ENCODE data around the gene PDIA4. TPM values are rescaled to one million over a fixed set of nuclear protein-coding genes. Genes with fewer than 3 reads are reported as not detected.

The PDIA4 gene
- total RNA-seq, 4 donors from 2014 or later = 33.2 to 58.1 (median 42.8) TPM

- Histone ChIP-seq H3K36me3 (peaks cover 18 to 84% (median 72%) of the 10 kb centered on the region in 4 donors), H3K9me3 (no peaks in the 10 kb centered on the region), H3K27me3 (no peaks in the 10 kb centered on the region), H3K4me3 (no peak overlapping the region), H3K4me1 (peaks cover 0 to 10% (median 8%) of the 10 kb centered on the region in 4 donors), H3K27ac (replicated peaks in 1 of 4) (no peak overlapping the region)
- TF ChIP-seq EP300 (IDR thresholded peaks at IDR 0.05) (no peak), POLR2AphosphoS5 (IDR thresholded peaks at IDR 0.05) (peak in 1 of 2 donors; percentile 70), CTCF (IDR thresholded peaks at IDR 0.05) (peak; percentile 77 to 89 (median 88)), POLR2A (IDR thresholded peaks at IDR 0.05; ENCODE audit: low read depth) (no peak)
- intact Hi-C loops (cut with DNase I) = loop anchor here (1.0 to 2.0 kb wide), 2 partner anchors 62 to 85 kb away; partner anchors contain the start of gene ZNF786
- 95% methylated on average over 7 of the region's 20 CpGs for WGBS
- peak; percentile 94 for DNase-seq (ENCODE audit: extremely low spot score)
Measured at GRCh38 chr7:149005427-149006344, 22.6 kb downstream of the PDIA4 start.

GRCh38 chr7:149004405-149005370 is 23.6 kb downstream of the PDIA4 start:
- peaks cover 0 to 10% (median 8%) of the 10 kb centered on the region in 4 donors for H3K4me1 ChIP-seq
- peaks cover 18 to 74% (median 63%) of the 10 kb centered on the region in 4 donors for H3K36me3 ChIP-seq
- 78% methylated on average over 21 of the region's 28 CpGs for WGBS
- no peaks in the 10 kb centered on the region for H3K9me3 ChIP-seq
- intact Hi-C loops (cut with DNase I) = no loop called here
- no peak overlapping the region for H3K27ac ChIP-seq (replicated peaks in 1 of 4)
- H3K4me3 ChIP-seq = no peak overlapping the region
- no peak for DNase-seq (ENCODE audit: extremely low spot score)
- H3K27me3 ChIP-seq = no peaks in the 10 kb centered on the region
- TF ChIP-seq CTCF (IDR thresholded peaks at IDR 0.05) (no peak), POLR2A (IDR thresholded peaks at IDR 0.05; ENCODE audit: low read depth) (no peak), EP300 (IDR thresholded peaks at IDR 0.05) (no peak)

- Histone ChIP-seq H3K4me3 (no peak overlapping the region), H3K27ac (replicated peaks in 1 of 4) (no peak overlapping the region), H3K27me3 (no peaks in the 10 kb centered on the region), H3K9me3 (no peaks in the 10 kb centered on the region), H3K4me1 (peaks cover 0 to 10% (median 8%) of the 10 kb centered on the region in 4 donors), H3K36me3 (peaks cover 18 to 64% (median 53%) of the 10 kb centered on the region in 4 donors)
- DNase-seq (ENCODE audit: extremely low spot score) = no peak
- intact Hi-C loops (cut with DNase I) = no loop called here
- TF ChIP-seq CTCF (IDR thresholded peaks at IDR 0.05) = no peak
- TF ChIP-seq POLR2A (IDR thresholded peaks at IDR 0.05; ENCODE audit: low read depth) = no peak
- no peak for TF ChIP-seq POLR2AphosphoS5 (IDR thresholded peaks at IDR 0.05)
- no peak for TF ChIP-seq EP300 (IDR thresholded peaks at IDR 0.05)
- WGBS = 88% methylated on average over 23 of the region's 27 CpGs
Measured at GRCh38 chr7:149003560-149004305, 24.6 kb downstream of the PDIA4 start.

- no peak for TF ChIP-seq POLR2A (IDR thresholded peaks at IDR 0.05; ENCODE audit: low read depth)
- no peak for TF ChIP-seq CTCF (IDR thresholded peaks at IDR 0.05)
- TF ChIP-seq EP300 (IDR thresholded peaks at IDR 0.05) = no peak
- no peak for TF ChIP-seq POLR2AphosphoS5 (IDR thresholded peaks at IDR 0.05)
- Histone ChIP-seq H3K36me3 (peaks cover 13 to 57% (median 47%) of the 10 kb centered on the region in 4 donors), H3K4me3 (no peak overlapping the region), H3K9me3 (no peaks in the 10 kb centered on the region), H3K4me1 (peaks cover 0 to 10% (median 8%) of the 10 kb centered on the region in 4 donors), H3K27ac (replicated peaks in 1 of 4) (no peak overlapping the region), H3K27me3 (no peaks in the 10 kb centered on the region)
- 85% methylated on average over 11 of the region's 11 CpGs for WGBS
- DNase-seq (ENCODE audit: extremely low spot score) = no peak
- intact Hi-C loops (cut with DNase I) = no loop called here
Measured at GRCh38 chr7:149003018-149003417, 25.3 kb downstream of the PDIA4 start.
